ENCODE results near the gene ANGEL2.

GRCh38 chr1:212973426-212973825 lies 42.2 kb downstream of the ANGEL2 start:
- TF ChIP-seq POLR2A (IDR thresholded peaks at IDR 0.05; ENCODE audit: low read depth, low read length) = no peak
- no peak for TF ChIP-seq POLR2AphosphoS5 (IDR thresholded peaks at IDR 0.05; ENCODE audit: low read depth, low read length)
- TF ChIP-seq TAF1 (IDR thresholded peaks at IDR 0.05; ENCODE audit: low read depth, low read length) = no peak
- TF ChIP-seq PAX5 (IDR thresholded peaks at IDR 0.05; ENCODE audit: insufficient read depth, low read length, severe bottlenecking) = no peak

Measured in GM12891 (cell line).